Osteoblast (primary cell): ENCODE data around the gene ZEB2. TPM values are rescaled to one million over a fixed set of nuclear protein-coding genes. Genes with fewer than 3 reads are reported as not detected.

Source experiments
- DNase-seq: peaks from one replicate; pipeline ENCODE4 v3.0.0; 2011; ENCODE audit warnings: low spot score, mixed read lengths; ENCODE audit not compliant: insufficient read length; ENCODE audit errors: missing footprints
- H2AFZ ChIP-seq: 2 replicates; pipeline ENCODE4 v1.6.0; 2011; ENCODE audit warnings: mild to moderate bottlenecking, low read length
- H3K27ac ChIP-seq: 2 replicates; pipeline ENCODE4 v1.5.1; 2011; ENCODE audit warnings: mild to moderate bottlenecking, low read depth, low read length, moderate library complexity
- H3K27me3 ChIP-seq: 2 replicates; pipeline ENCODE4 v1.6.0; 2012; ENCODE audit warnings: mild to moderate bottlenecking, control low read depth, inconsistent platforms, low read length, moderate library complexity; ENCODE audit not compliant: insufficient read depth
- H3K36me3 ChIP-seq: 2 replicates; pipeline ENCODE4 v1.5.1; 2011; ENCODE audit warnings: mild to moderate bottlenecking, low read length, control low read depth, moderate library complexity; ENCODE audit not compliant: insufficient read depth
- H3K4me1 ChIP-seq: 2 replicates; pipeline ENCODE4 v1.5.1; 2011; ENCODE audit warnings: mild to moderate bottlenecking, low read length, control low read depth, moderate library complexity; ENCODE audit not compliant: insufficient read depth
- H3K4me2 ChIP-seq: 2 replicates; pipeline ENCODE4 v1.6.0; 2011; ENCODE audit warnings: mild to moderate bottlenecking, low read length; ENCODE audit not compliant: insufficient read depth
- H3K4me3 ChIP-seq: fragments of 200-600 bp; sonication (generic); 3 replicates; pipeline ENCODE4 v1.5.1; 2012; ENCODE audit warnings: mild to moderate bottlenecking, low read length, inconsistent platforms; ENCODE audit not compliant: insufficient read depth
- H3K79me2 ChIP-seq: 2 replicates; pipeline ENCODE4 v1.6.0; 2012; ENCODE audit warnings: mild to moderate bottlenecking, low read length, control low read depth, inconsistent platforms; ENCODE audit not compliant: insufficient read depth
- H3K9me3 ChIP-seq: 2 replicates; pipeline ENCODE4 v1.5.1; 2011; ENCODE audit warnings: low read depth, low read length, control low read depth
- H4K20me1 ChIP-seq: 2 replicates; pipeline ENCODE4 v1.6.0; 2012; ENCODE audit warnings: mild to moderate bottlenecking, low read length, control low read depth; ENCODE audit not compliant: insufficient read depth
- total RNA-seq: library from RNA; depleted of rRNA; stranded (reverse); fragments of >200 nt; gene quantifications from 2 replicates; pipeline ENCODE4 v1.2.3, GENCODE V29; 2012
- TF ChIP-seq, protein P1 (sequence below): IDR thresholded peaks from 2 replicates; pipeline ENCODE4 v1.5.1; 2011; ENCODE audit warnings: mild to moderate bottlenecking, low read depth, low read length, moderate library complexity; ENCODE audit errors: extremely low read depth

Gene ZEB2
- total RNA-seq, 1 donor: 119 TPM

DNA sequence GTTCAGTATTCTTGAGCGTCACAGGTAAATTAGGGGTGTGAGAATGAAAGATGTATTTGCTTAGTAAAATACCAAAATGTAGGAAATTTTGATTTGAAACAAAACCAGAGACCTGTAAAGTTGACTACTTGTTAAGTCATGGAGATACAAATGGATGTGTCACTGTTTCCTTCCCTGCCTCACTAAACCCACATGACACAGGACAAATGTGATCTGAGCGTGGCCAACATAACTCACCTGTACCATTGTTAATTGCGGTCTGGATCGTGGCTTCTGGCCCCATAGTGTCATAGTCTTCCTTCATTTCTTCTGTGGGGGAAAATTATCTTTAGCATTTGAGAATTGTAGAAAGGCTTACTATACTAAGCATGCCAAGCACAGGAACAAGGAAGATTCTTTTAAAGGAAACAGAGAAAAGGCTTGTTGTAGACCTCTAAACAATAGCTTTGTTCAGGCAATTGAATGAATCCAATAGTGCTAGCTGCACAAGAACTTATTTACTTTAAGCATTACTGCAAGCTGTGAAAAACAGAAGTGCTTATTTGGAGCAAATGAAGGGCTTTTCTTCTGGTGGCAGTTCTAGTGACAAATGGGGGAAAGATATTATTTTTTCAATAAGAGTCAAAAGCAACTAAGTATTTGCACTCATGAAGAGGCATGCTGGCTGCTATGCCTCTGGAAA lies 95.2 kb downstream of the ZEB2 start:
- TF ChIP-seq, protein P1, sequence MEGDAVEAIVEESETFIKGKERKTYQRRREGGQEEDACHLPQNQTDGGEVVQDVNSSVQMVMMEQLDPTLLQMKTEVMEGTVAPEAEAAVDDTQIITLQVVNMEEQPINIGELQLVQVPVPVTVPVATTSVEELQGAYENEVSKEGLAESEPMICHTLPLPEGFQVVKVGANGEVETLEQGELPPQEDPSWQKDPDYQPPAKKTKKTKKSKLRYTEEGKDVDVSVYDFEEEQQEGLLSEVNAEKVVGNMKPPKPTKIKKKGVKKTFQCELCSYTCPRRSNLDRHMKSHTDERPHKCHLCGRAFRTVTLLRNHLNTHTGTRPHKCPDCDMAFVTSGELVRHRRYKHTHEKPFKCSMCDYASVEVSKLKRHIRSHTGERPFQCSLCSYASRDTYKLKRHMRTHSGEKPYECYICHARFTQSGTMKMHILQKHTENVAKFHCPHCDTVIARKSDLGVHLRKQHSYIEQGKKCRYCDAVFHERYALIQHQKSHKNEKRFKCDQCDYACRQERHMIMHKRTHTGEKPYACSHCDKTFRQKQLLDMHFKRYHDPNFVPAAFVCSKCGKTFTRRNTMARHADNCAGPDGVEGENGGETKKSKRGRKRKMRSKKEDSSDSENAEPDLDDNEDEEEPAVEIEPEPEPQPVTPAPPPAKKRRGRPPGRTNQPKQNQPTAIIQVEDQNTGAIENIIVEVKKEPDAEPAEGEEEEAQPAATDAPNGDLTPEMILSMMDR: no peak
- no peak overlapping the region for H3K27ac ChIP-seq
- no peak overlapping the region for H2AFZ ChIP-seq
- H3K4me3 ChIP-seq: no peak overlapping the region
- H3K4me2 ChIP-seq: no peak overlapping the region
- H4K20me1 ChIP-seq: peaks cover 3% of the 10 kb centered on the region
- no peak for DNase-seq
- peaks cover 28% of the 10 kb centered on the region for H3K36me3 ChIP-seq
- H3K27me3 ChIP-seq: no peaks in the 10 kb centered on the region
- H3K4me1 ChIP-seq: peaks cover 18% of the 10 kb centered on the region
- peaks cover 44% of the 10 kb centered on the region for H3K79me2 ChIP-seq
- no peaks in the 10 kb centered on the region for H3K9me3 ChIP-seq

DNA sequence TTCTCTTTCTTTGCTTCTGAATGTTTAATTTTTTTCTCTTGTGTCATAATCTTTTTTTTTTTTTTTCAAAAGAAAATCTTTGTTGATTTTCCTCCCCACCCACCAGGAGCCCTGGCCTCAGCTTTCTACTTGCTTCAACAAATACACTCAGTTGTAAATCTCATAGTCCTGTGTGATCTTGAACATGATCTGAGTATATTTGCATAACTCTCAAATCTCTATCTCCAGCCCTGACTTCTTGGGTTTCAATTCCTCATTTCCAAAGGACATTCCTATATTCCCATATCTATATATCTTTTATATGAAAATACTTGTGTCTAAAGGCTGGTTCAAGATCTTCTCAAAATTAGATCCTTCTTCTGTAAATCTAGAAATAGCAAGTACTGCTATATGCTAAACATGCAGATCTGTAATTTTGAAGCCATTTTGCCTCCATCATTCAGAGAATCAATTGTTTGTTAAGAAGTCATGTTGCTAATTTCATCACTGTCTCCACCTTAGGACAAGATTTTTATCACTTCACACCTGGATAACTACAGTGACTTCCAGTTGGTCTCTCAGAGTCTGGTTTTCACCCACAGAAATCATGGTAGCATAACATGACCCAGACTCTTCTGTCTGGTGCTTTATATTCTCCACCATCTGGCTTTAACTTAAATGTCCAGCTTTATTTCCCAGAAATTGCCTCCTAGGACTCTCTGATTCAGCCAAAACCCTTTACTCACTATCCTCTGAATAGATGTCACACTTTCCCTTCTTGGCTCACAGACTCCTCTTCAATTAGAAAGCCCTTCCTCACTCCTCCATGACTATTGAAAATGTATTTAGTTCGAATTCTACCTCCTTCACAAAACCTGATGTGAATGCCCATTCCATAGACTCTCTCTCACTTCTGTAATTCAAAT lies 98.1 kb downstream of the ZEB2 start:
- TF ChIP-seq, protein P1: no peak
- no peak overlapping the region for H3K4me3 ChIP-seq
- no peak overlapping the region for H3K4me2 ChIP-seq
- H3K9me3 ChIP-seq: no peaks in the 10 kb centered on the region
- peaks cover 22% of the 10 kb centered on the region for H3K36me3 ChIP-seq
- DNase-seq: peak; percentile 22
- peaks cover 32% of the 10 kb centered on the region for H3K79me2 ChIP-seq
- peaks cover 7% of the 10 kb centered on the region for H3K4me1 ChIP-seq
- no peak overlapping the region for H3K27ac ChIP-seq
- no peak overlapping the region for H2AFZ ChIP-seq
- peaks cover 3% of the 10 kb centered on the region for H4K20me1 ChIP-seq
- no peaks in the 10 kb centered on the region for H3K27me3 ChIP-seq

DNA sequence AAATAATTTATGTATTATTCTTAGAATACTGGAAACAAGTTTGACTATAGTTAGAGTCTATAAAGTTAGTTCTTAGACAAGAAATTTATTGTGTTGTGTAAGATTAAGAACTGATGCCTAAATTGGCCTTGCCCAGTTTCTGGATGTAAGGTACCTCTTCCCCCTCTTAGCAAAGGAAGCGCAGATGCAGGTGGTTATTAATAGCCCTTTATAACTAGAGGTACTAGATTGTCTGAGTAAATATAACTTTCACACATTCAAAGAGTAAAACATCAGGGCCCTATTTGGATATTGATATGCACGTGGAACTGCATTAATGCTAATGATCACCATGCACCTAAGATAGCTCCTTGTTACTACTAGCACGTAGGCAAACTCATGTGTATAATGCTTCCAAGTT lies 100.7 kb downstream of the ZEB2 start:
- peaks cover 14% of the 10 kb centered on the region for H3K4me1 ChIP-seq
- H3K4me2 ChIP-seq: no peak overlapping the region
- no peak overlapping the region for H3K27ac ChIP-seq
- no peak overlapping the region for H3K4me3 ChIP-seq
- H3K9me3 ChIP-seq: no peaks in the 10 kb centered on the region
- no peak overlapping the region for H2AFZ ChIP-seq
- H3K79me2 ChIP-seq: peaks cover 23% of the 10 kb centered on the region
- no peaks in the 10 kb centered on the region for H4K20me1 ChIP-seq
- TF ChIP-seq, protein P1: no peak
- DNase-seq: no peak
- H3K36me3 ChIP-seq: peaks cover 12% of the 10 kb centered on the region
- H3K27me3 ChIP-seq: no peaks in the 10 kb centered on the region

DNA sequence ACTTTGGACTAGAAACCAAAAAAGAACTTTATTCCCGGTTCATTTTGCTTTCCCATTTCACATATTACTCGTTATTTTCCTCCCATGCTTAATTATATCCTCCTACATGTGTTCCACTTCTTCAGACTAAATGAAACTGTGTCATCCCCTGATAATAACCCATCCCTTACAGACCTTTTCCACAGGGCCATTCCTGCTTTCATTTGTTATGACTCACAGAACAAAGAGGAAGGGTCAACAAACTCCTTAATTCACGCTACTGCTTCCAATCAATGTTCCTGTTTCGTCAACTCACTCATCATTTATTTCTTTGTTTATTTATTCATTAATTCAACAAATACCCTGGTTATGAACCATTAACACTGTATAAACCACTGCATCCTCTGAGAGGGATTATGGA lies 104.5 kb downstream of the ZEB2 start:
- Histone ChIP-seq H3K27me3 (no peaks in the 10 kb centered on the region), H3K27ac (peak overlapping the region; percentile 53), H3K4me3 (no peak overlapping the region), H3K36me3 (peaks cover 8% of the 10 kb centered on the region), H3K4me1 (peaks cover 20% of the 10 kb centered on the region), H3K79me2 (peaks cover 36% of the 10 kb centered on the region), H3K4me2 (no peak overlapping the region), H3K9me3 (no peaks in the 10 kb centered on the region), H4K20me1 (no peaks in the 10 kb centered on the region), H2AFZ (no peak overlapping the region)
- TF ChIP-seq, protein P1: no peak
- no peak for DNase-seq
